ENCODE measurements around the gene SHISA6. TPM values are rescaled to one million over a fixed set of nuclear protein-coding genes. Genes with fewer than 3 reads are reported as not detected.

The SHISA6 gene
- total RNA-seq, 2 donors from 2014 or later: 6.7 to 14.4 TPM

DNA sequence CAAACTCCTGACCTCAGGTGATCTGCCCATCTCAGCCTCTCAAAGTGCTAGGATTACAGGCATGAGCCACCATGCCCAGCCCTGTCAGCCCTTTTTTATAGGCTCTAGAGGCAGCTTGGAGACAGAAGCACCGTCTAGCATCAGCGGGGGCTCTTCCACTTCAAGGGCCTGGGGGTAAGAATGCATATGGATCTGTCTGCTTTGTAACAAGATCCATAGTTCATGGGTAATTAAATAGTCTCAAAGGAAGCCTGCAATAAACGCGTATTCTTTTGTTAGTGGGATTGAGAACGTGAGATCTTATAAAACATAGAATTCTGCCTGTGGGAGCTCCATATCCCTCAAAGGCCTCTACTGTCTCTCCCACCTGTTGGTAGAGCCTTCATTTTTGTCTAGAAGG, 142.1 kb downstream of the SHISA6 start:
- WGBS, 2 experiments (ENCODE audit: insufficient coverage in 1 of 2, insufficient read length in 1 of 2): 92% methylated on average over 5 of the region's 5 CpGs; no CpG with 5 or more reads in 1 of the 2 experiments
- H3K4me1 ChIP-seq (ENCODE audit: control insufficient read depth, insufficient read depth, low read length): no peaks in the 10 kb centered on the region
- H3K4me3 ChIP-seq (ENCODE audit: low read length): no peak overlapping the region
- DNase-seq: no peak
- Mint-ChIP-seq H3K4me1 (peaks cover 18% of the 10 kb centered on the region), H3K36me3 (ENCODE audit: low read depth) (no peaks in the 10 kb centered on the region), H3K9me3 (no peaks in the 10 kb centered on the region), H3K4me3 (no peak overlapping the region), H3K27ac (no peak overlapping the region), H3K27me3 (ENCODE audit: insufficient read depth) (no peaks in the 10 kb centered on the region)
- H3K36me3 ChIP-seq (ENCODE audit: control insufficient read depth, insufficient read depth, low read length): no peaks in the 10 kb centered on the region
- TF ChIP-seq, protein P1, sequence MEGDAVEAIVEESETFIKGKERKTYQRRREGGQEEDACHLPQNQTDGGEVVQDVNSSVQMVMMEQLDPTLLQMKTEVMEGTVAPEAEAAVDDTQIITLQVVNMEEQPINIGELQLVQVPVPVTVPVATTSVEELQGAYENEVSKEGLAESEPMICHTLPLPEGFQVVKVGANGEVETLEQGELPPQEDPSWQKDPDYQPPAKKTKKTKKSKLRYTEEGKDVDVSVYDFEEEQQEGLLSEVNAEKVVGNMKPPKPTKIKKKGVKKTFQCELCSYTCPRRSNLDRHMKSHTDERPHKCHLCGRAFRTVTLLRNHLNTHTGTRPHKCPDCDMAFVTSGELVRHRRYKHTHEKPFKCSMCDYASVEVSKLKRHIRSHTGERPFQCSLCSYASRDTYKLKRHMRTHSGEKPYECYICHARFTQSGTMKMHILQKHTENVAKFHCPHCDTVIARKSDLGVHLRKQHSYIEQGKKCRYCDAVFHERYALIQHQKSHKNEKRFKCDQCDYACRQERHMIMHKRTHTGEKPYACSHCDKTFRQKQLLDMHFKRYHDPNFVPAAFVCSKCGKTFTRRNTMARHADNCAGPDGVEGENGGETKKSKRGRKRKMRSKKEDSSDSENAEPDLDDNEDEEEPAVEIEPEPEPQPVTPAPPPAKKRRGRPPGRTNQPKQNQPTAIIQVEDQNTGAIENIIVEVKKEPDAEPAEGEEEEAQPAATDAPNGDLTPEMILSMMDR (conservative IDR thresholded peaks at IDR 0.05): no peak
- no peaks in the 10 kb centered on the region for H3K27me3 ChIP-seq (ENCODE audit: control insufficient read depth, insufficient read depth, low read length, poor library complexity, severe bottlenecking)
- H3K9me3 ChIP-seq (ENCODE audit: control insufficient read depth, low read length): no peaks in the 10 kb centered on the region
- H3K27ac ChIP-seq (ENCODE audit: low read depth, low read length): no peak overlapping the region
- H3K9ac ChIP-seq (ENCODE audit: extremely low read depth, low read length, poor library complexity, severe bottlenecking): no peak overlapping the region

DNA sequence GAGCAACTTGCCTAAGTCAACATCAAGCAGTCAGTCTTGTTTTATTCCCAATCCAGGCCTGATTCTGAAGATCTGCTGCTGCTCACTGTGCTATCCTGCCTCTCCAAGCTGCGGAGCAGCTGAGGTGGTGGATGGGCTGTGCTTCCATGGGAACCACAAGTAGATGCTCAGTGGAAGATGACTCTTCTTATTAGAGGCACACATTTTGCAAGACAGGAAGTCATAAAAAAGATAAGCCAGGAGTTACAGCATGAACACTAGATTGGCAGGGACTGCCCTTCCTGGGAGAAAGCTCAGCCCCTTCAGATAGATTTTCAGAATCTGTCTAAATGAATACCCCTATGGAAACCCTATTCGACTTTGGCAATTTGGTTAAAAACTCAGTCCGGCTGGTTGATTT, 143.1 kb downstream of the SHISA6 start:
- H3K27ac Mint-ChIP-seq: no peak overlapping the region
- Histone ChIP-seq H3K9ac (ENCODE audit: extremely low read depth, low read length, poor library complexity, severe bottlenecking) (no peak overlapping the region), H3K27ac (ENCODE audit: low read depth, low read length) (no peak overlapping the region), H3K9me3 (ENCODE audit: control insufficient read depth, low read length) (no peaks in the 10 kb centered on the region), H3K4me1 (ENCODE audit: control insufficient read depth, insufficient read depth, low read length) (no peaks in the 10 kb centered on the region), H3K27me3 (ENCODE audit: control insufficient read depth, insufficient read depth, low read length, poor library complexity, severe bottlenecking) (no peaks in the 10 kb centered on the region), H3K4me3 (ENCODE audit: low read length) (no peak overlapping the region), H3K36me3 (ENCODE audit: control insufficient read depth, insufficient read depth, low read length) (no peaks in the 10 kb centered on the region)
- peaks cover 14% of the 10 kb centered on the region for H3K4me1 Mint-ChIP-seq
- no peak overlapping the region for H3K4me3 Mint-ChIP-seq
- no peaks in the 10 kb centered on the region for H3K9me3 Mint-ChIP-seq
- no peaks in the 10 kb centered on the region for H3K36me3 Mint-ChIP-seq (ENCODE audit: low read depth)
- WGBS, 2 experiments (ENCODE audit: insufficient coverage in 1 of 2, insufficient read length in 1 of 2): 82 to 92% methylated on average over 2 to 3 of the region's 3 CpGs
- TF ChIP-seq, protein P1 (conservative IDR thresholded peaks at IDR 0.05): no peak
- DNase-seq: no peak
- no peaks in the 10 kb centered on the region for H3K27me3 Mint-ChIP-seq (ENCODE audit: insufficient read depth)

DNA sequence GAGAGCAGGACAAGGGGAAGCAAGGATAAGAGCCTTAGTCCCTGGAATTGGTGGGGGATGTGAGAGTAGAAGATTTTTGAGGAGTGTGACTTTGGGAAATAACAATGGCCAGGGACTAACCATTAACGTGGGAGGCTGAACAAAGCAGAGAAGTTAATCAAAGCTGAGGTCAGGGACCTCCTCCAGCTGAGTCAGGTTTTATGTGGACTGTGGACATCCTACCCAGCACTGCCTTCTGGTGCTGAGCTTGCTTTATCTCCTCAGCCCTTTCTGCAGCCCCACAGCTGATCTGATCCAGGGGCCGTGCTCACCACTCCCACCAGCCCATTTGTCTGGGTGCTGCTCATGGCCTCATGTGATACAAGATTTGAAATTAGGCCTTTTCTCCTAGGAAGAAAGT, 146.6 kb downstream of the SHISA6 start:
- Histone ChIP-seq H3K9me3 (ENCODE audit: control insufficient read depth, low read length) (no peaks in the 10 kb centered on the region), H3K27ac (ENCODE audit: low read depth, low read length) (no peak overlapping the region), H3K4me3 (ENCODE audit: low read length) (no peak overlapping the region), H3K4me1 (ENCODE audit: control insufficient read depth, insufficient read depth, low read length) (no peaks in the 10 kb centered on the region), H3K27me3 (ENCODE audit: control insufficient read depth, insufficient read depth, low read length, poor library complexity, severe bottlenecking) (no peaks in the 10 kb centered on the region), H3K36me3 (ENCODE audit: control insufficient read depth, insufficient read depth, low read length) (no peaks in the 10 kb centered on the region), H3K9ac (ENCODE audit: extremely low read depth, low read length, poor library complexity, severe bottlenecking) (no peak overlapping the region)
- Mint-ChIP-seq H3K27ac (no peak overlapping the region), H3K27me3 (ENCODE audit: insufficient read depth) (no peaks in the 10 kb centered on the region), H3K4me3 (no peak overlapping the region), H3K4me1 (peaks cover 20% of the 10 kb centered on the region), H3K9me3 (no peaks in the 10 kb centered on the region), H3K36me3 (ENCODE audit: low read depth) (no peaks in the 10 kb centered on the region)
- WGBS, 2 experiments (ENCODE audit: insufficient coverage in 1 of 2, insufficient read length in 1 of 2): 71 to 79% methylated on average over 1 to 2 of the region's 2 CpGs
- TF ChIP-seq, protein P1 (conservative IDR thresholded peaks at IDR 0.05): no peak
- DNase-seq: no peak

Data from endodermal cell (in vitro differentiated cells).